ENCODE data around the gene MAP3K20.

DNA sequence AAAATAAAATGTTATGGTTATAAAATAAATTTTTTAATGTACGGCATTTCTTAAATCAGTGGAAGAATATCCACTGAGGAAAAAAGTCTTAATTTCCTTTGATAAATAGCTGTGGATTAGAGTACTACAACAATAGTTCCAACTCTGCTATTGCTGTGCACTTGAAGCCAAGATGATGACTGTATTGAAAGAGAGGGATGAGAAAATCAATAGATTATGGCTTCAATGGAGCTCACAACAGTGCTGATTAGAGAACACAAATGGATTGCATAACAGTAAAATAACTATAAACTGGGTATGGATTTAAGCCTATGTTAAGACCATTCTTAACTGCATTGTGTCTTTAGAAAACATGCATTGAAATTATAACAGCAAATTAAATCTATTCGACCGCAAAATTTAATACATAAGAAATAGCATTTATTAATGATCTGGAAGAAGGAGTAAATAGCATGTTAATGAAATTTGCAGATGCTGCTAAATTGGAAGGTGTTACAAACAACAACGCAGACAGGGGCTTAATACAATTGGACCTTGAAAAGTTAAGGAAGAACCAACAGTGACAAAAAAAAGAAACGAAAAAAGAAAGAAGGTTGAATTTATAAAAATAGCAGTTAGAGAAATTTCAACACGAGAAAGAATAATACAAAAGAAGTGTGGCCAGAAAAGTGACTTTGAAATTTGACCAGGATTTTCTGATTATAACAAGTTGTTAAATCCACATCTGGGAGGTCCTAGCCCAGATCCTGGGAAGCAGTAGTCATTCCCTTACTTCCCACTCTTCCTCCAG is 8.6 kb upstream of the MAP3K20 start:
- TF ChIP-seq POLR2AphosphoS5 (IDR thresholded peaks at IDR 0.05) (no peak), POLR2A (IDR thresholded peaks at IDR 0.05) (no peak), CTCF (IDR thresholded peaks at IDR 0.05) (no peak)
